K562 (cell line): ENCODE measurements around the gene VEGFB. TPM values are rescaled to one million over a fixed set of nuclear protein-coding genes. Genes with fewer than 3 reads are reported as not detected.
A peak's percentile ranks its signal among the peaks of the same experiment; 100 is the strongest.

Experiments
- GATAD2A ChIP-seq: fragments of 450-650 bp; IDR thresholded peaks from 2 replicates; pipeline ENCODE4 v1.6.1; 2017
- PHF20 ChIP-seq: fragments of 450-650 bp; IDR thresholded peaks from 2 replicates; pipeline ENCODE4 v1.6.1; 2018; ENCODE audit not compliant: partially characterized antibody
- PTTG1 ChIP-seq: fragments of 450-650 bp; IDR thresholded peaks from 2 replicates; pipeline ENCODE4 v1.6.1; 2016; ENCODE audit warnings: low read depth, mild to moderate bottlenecking, missing genetic modification characterization, missing compliant biosample characterization
- RB1 ChIP-seq: fragments of 450-650 bp; IDR thresholded peaks from 2 replicates; pipeline ENCODE4 v1.6.1; 2017; ENCODE audit warnings: low read depth, mild to moderate bottlenecking
- RFX5 ChIP-seq: IDR thresholded peaks from 2 replicates; pipeline ENCODE4 v1.6.1; 2011; ENCODE audit warnings: low read depth, mild to moderate bottlenecking, improper control_type of control experiment, low read length
- polyA plus RNA-seq, 8 experiments: library from polyadenylated mRNA; depleted of rRNA in 4 of 8; stranded (reverse) in 5 of 8; unstranded in 3 of 8; fragments of >200 nt; fragmentation: Nextera tagmentation in 2 of 8; fragmentation: Illumina TruSeq in 1 of 8; extraction: Ambion mirVana in 2 of 8; extraction: Trizol in 1 of 8; gene quantifications; 2 replicates each; pipeline versions ENCODE4 v1.2.1 to v1.2.3, GENCODE V29; 2011 to 2014; ENCODE audit warnings: inconsistent platforms in 1 of 8, missing spikeins in 1 of 8
- total RNA-seq, 7 experiments: library from RNA; depleted of rRNA in 6 of 7; stranded (reverse); fragments of >200 nt in 6 of 7; fragmentation: Illumina TruSeq in 2 of 7; extraction: Trizol in 2 of 7; gene quantifications; 2 replicates each; pipeline versions ENCODE4 v1.2.1 to v1.2.3, GENCODE V29; 2011 to 2021; ENCODE audit warnings: low replicate concordance in 1 of 7
- TF ChIP-seq, protein P1 (sequence below): sonication (generic); formaldehyde crosslinking; IDR thresholded peaks from 2 replicates; pipeline ENCODE4 v1.8.0; 2023; ENCODE audit warnings: missing genetic modification reagents, mild to moderate bottlenecking, borderline replicate concordance
- TF ChIP-seq, protein P2 (sequence below): fragments of 450-650 bp; IDR thresholded peaks from 2 replicates; pipeline ENCODE4 v1.6.1; 2016; ENCODE audit warnings: low read depth
- TF ChIP-seq, protein P3 (sequence below), 2 experiments: fragments of 450-650 bp; conservative IDR thresholded peaks; 2 replicates each; pipeline ENCODE4 v1.6.1; 2017; ENCODE audit warnings: mild to moderate bottlenecking in 2 of 2, moderate library complexity in 2 of 2

VEGFB gene
- total and polyA plus RNA-seq, 9 of the 15 experiments (the other 6 are each of a cell fraction or from before 2014, with no cell fraction given): 11.0 to 83.4 (median 25.7) TPM

DNA sequence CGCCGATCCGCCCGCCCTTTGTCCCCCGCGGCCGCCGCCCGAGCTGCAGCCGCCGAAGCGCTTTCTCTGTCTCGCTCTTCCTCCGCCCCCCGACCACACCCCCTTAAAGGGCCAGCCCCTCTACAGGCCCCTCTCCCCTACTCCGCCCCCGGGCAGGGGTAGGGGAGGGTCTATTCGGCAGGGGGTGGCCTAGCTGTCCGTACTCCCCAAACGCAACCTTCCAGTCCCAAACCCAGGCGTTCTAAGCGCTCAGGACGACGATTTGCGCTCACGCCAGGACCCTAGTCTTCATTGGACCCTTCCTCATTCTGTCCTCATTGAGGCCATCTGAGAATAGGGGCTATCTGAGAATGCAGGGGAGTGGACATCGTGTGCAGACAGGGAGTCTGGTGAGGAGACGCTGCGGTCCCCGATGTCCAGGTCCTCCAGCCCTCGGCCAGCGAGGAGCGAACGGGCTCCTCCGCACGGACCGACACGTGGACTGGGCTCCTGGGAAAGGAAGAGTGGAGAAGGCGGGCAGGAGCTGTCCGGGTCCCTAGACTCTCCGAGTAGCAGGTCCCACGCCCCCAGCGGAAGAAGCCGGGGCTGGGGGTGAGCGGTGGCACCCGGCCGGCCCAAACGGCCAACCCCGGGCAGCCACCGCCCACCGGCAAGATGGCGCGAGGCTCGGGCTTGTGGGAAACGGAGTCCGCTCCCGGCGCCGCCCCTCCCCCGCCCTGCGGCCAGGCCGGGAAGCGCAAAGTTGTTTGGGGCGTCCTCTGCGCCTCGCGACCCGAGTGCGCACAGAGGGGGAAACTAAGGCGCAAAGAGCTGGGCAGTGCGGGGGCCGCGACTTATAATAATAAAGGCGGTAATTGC is 12.7 kb downstream of the VEGFB start, which contains the start of gene PPP1R14B (continued):
- TF ChIP-seq, protein P1, sequence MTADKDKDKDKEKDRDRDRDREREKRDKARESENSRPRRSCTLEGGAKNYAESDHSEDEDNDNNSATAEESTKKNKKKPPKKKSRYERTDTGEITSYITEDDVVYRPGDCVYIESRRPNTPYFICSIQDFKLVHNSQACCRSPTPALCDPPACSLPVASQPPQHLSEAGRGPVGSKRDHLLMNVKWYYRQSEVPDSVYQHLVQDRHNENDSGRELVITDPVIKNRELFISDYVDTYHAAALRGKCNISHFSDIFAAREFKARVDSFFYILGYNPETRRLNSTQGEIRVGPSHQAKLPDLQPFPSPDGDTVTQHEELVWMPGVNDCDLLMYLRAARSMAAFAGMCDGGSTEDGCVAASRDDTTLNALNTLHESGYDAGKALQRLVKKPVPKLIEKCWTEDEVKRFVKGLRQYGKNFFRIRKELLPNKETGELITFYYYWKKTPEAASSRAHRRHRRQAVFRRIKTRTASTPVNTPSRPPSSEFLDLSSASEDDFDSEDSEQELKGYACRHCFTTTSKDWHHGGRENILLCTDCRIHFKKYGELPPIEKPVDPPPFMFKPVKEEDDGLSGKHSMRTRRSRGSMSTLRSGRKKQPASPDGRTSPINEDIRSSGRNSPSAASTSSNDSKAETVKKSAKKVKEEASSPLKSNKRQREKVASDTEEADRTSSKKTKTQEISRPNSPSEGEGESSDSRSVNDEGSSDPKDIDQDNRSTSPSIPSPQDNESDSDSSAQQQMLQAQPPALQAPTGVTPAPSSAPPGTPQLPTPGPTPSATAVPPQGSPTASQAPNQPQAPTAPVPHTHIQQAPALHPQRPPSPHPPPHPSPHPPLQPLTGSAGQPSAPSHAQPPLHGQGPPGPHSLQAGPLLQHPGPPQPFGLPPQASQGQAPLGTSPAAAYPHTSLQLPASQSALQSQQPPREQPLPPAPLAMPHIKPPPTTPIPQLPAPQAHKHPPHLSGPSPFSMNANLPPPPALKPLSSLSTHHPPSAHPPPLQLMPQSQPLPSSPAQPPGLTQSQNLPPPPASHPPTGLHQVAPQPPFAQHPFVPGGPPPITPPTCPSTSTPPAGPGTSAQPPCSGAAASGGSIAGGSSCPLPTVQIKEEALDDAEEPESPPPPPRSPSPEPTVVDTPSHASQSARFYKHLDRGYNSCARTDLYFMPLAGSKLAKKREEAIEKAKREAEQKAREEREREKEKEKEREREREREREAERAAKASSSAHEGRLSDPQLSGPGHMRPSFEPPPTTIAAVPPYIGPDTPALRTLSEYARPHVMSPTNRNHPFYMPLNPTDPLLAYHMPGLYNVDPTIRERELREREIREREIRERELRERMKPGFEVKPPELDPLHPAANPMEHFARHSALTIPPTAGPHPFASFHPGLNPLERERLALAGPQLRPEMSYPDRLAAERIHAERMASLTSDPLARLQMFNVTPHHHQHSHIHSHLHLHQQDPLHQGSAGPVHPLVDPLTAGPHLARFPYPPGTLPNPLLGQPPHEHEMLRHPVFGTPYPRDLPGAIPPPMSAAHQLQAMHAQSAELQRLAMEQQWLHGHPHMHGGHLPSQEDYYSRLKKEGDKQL (CRISPR knock-in tag): no peak
- TF ChIP-seq GATAD2A (no peak), PHF20 (no peak), RB1 (peak; percentile 89), PTTG1 (no peak), RFX5 (no peak)
- TF ChIP-seq, protein P2, sequence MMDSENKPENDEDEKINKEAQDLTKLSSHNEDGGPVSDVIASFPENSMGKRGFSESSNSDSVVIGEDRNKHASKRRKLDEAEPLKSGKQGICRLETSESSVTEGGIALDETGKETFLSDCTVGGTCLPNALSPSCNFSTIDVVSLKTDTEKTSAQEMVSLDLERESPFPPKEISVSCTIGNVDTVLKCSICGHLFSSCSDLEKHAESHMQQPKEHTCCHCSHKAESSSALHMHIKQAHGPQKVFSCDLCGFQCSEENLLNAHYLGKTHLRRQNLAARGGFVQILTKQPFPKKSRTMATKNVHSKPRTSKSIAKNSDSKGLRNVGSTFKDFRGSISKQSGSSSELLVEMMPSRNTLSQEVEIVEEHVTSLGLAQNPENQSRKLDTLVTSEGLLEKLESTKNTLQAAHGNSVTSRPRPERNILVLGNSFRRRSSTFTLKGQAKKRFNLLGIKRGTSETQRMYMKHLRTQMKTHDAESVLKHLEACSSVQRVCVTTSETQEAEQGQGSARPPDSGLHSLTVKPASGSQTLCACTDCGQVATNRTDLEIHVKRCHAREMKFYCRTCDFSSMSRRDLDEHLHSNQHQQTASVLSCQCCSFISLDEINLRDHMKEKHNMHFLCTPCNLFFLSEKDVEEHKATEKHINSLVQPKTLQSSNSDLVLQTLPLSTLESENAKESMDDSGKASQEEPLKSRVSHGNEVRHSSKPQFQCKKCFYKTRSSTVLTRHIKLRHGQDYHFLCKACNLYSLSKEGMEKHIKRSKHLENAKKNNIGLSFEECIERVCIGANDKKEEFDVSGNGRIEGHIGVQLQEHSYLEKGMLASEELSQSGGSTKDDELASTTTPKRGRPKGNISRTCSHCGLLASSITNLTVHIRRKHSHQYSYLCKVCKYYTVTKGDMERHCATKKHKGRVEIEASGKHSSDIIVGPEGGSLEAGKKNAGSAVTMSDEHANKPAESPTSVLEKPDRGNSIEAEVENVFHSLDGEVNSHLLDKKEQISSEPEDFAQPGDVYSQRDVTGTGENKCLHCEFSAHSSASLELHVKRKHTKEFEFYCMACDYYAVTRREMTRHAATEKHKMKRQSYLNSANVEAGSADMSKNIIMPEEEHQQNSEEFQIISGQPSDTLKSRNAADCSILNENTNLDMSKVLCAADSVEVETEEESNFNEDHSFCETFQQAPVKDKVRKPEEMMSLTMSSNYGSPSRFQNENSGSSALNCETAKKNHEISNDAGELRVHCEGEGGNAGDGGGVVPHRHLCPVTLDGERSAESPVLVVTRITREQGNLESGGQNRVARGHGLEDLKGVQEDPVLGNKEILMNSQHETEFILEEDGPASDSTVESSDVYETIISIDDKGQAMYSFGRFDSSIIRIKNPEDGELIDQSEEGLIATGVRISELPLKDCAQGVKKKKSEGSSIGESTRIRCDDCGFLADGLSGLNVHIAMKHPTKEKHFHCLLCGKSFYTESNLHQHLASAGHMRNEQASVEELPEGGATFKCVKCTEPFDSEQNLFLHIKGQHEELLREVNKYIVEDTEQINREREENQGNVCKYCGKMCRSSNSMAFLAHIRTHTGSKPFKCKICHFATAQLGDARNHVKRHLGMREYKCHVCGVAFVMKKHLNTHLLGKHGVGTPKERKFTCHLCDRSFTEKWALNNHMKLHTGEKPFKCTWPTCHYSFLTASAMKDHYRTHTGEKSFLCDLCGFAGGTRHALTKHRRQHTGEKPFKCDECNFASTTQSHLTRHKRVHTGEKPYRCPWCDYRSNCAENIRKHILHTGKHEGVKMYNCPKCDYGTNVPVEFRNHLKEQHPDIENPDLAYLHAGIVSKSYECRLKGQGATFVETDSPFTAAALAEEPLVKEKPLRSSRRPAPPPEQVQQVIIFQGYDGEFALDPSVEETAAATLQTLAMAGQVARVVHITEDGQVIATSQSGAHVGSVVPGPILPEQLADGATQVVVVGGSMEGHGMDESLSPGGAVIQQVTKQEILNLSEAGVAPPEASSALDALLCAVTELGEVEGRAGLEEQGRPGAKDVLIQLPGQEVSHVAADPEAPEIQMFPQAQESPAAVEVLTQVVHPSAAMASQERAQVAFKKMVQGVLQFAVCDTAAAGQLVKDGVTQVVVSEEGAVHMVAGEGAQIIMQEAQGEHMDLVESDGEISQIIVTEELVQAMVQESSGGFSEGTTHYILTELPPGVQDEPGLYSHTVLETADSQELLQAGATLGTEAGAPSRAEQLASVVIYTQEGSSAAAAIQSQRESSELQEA: no peak
- TF ChIP-seq, protein P3, sequence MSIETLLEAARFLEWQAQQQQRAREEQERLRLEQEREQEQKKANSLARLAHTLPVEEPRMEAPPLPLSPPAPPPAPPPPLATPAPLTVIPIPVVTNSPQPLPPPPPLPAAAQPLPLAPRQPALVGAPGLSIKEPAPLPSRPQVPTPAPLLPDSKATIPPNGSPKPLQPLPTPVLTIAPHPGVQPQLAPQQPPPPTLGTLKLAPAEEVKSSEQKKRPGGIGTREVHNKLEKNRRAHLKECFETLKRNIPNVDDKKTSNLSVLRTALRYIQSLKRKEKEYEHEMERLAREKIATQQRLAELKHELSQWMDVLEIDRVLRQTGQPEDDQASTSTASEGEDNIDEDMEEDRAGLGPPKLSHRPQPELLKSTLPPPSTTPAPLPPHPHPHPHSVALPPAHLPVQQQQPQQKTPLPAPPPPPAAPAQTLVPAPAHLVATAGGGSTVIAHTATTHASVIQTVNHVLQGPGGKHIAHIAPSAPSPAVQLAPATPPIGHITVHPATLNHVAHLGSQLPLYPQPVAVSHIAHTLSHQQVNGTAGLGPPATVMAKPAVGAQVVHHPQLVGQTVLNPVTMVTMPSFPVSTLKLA (conservative IDR thresholded peaks at IDR 0.05): peak; percentile 94 to 96
